Left ventricle myocardium inferior (tissue), 1 donor: Measurements from ENCODE around the gene ARHGEF4. TPM values are rescaled to one million over a fixed set of nuclear protein-coding genes. Genes with fewer than 3 reads are reported as not detected.

Experiments
- DNase-seq: peaks from one replicate; pipeline ENCODE4 v3.0.0-alpha.2; 2020
- H3K27ac ChIP-seq: fragments of 200-600 bp; replicated peaks from 2 replicates; pipeline ENCODE4 v1.8.0; 2021
- H3K27me3 ChIP-seq: fragments of 200-600 bp; 2 replicates; pipeline ENCODE4 v1.8.0; 2021; ENCODE audit warnings: low read depth
- H3K36me3 ChIP-seq: fragments of 200-600 bp; 2 replicates; pipeline ENCODE4 v1.8.0; 2021
- H3K4me1 ChIP-seq: fragments of 200-600 bp; 2 replicates; pipeline ENCODE4 v1.8.0; 2021
- H3K4me3 ChIP-seq: fragments of 200-600 bp; 2 replicates; pipeline ENCODE4 v1.8.0; 2021; ENCODE audit warnings: mild to moderate bottlenecking, moderate library complexity
- H3K9me3 ChIP-seq: fragments of 200-600 bp; replicated peaks from 2 replicates; pipeline ENCODE4 v1.8.0; 2021
- CTCF ChIP-seq: fragments of 200-600 bp; IDR thresholded peaks from 2 replicates; pipeline ENCODE4 v1.8.0; 2021; ENCODE audit warnings: antibody characterized with exemption, mild to moderate bottlenecking, borderline replicate concordance
- intact Hi-C: fragments of 100-400 bp; cut with micrococcal nuclease; formaldehyde crosslinking; loops from one replicate; pipeline ENCODE4 v1.11.0; 2022
- total RNA-seq: library from RNA; stranded (reverse); fragmentation: NEBNext Ultra II Directional; extraction: Animal tissue kit (Norgen Biotek cat#: 25700); gene quantifications from one replicate; pipeline ENCODE4 v1.2.1, GENCODE V29; 2021
- donor health status: DM: no; HTN: yes; CAD: no; lungs with severe emphysema.

The ARHGEF4 gene
- total RNA-seq, 1 donor from 2014 or later, result 5.3 TPM

- peaks cover 13% of the 10 kb centered on the region for H3K4me1 ChIP-seq
- H3K4me3 ChIP-seq, result peak overlapping the region; percentile 25
- H3K9me3 ChIP-seq, result no peaks in the 10 kb centered on the region
- H3K27me3 ChIP-seq, result peaks cover 31% of the 10 kb centered on the region
- no peak for TF ChIP-seq CTCF
- intact Hi-C loops, result no loop called here
- DNase-seq, result no peak
- H3K36me3 ChIP-seq, result no peaks in the 10 kb centered on the region
- peak overlapping the region; percentile 81 for H3K27ac ChIP-seq
These were observed 17.0 kb upstream of the ARHGEF4 start for GRCh38 chr2:130819608-130820278.

GRCh38 chr2:130820279-130820861, 16.3 kb upstream of the ARHGEF4 start:
- Histone ChIP-seq H3K36me3 (no peaks in the 10 kb centered on the region), H3K27ac (peak overlapping the region; percentile 81), H3K4me1 (peaks cover 13% of the 10 kb centered on the region), H3K27me3 (peaks cover 24% of the 10 kb centered on the region), H3K9me3 (no peaks in the 10 kb centered on the region), H3K4me3 (peak overlapping the region; percentile 25)
- peak; percentile 30 for DNase-seq
- intact Hi-C loops, result no loop called here
- TF ChIP-seq CTCF, result no peak

DNA sequence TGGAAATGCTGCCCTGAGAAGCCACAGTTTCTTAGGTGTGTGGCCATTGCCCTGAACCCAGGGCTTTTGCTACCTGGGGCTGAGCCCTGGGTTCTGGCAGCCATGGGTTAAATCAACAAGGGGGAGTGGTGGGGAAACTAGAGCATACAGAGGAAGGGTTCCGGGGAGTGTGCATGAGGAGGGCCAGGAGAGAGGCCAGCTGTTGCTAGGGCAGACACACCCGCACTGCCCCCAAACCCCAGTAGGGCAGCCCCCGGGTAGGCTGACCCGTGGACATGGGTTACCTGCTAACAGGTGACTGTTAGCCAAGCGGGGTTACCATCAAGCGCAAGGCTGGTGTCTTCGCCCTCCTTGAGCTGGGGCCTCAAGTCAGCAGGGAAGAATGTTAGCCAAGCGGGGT, 14.8 kb upstream of the ARHGEF4 start:
- no peak overlapping the region for H3K27ac ChIP-seq
- no peaks in the 10 kb centered on the region for H3K36me3 ChIP-seq
- H3K4me3 ChIP-seq, result no peak overlapping the region
- no peak for TF ChIP-seq CTCF
- DNase-seq, result no peak
- peaks cover 13% of the 10 kb centered on the region for H3K4me1 ChIP-seq
- H3K27me3 ChIP-seq, result peaks cover 18% of the 10 kb centered on the region
- H3K9me3 ChIP-seq, result no peaks in the 10 kb centered on the region
- intact Hi-C loops, result no loop called here

GRCh38 chr2:130822766-130823165, 13.9 kb upstream of the ARHGEF4 start:
- intact Hi-C loops, result no loop called here
- Histone ChIP-seq H3K27me3 (peaks cover 18% of the 10 kb centered on the region), H3K4me1 (peaks cover 13% of the 10 kb centered on the region), H3K9me3 (no peaks in the 10 kb centered on the region), H3K36me3 (no peaks in the 10 kb centered on the region), H3K27ac (no peak overlapping the region), H3K4me3 (no peak overlapping the region)
- TF ChIP-seq CTCF, result no peak
- no peak for DNase-seq

DNA sequence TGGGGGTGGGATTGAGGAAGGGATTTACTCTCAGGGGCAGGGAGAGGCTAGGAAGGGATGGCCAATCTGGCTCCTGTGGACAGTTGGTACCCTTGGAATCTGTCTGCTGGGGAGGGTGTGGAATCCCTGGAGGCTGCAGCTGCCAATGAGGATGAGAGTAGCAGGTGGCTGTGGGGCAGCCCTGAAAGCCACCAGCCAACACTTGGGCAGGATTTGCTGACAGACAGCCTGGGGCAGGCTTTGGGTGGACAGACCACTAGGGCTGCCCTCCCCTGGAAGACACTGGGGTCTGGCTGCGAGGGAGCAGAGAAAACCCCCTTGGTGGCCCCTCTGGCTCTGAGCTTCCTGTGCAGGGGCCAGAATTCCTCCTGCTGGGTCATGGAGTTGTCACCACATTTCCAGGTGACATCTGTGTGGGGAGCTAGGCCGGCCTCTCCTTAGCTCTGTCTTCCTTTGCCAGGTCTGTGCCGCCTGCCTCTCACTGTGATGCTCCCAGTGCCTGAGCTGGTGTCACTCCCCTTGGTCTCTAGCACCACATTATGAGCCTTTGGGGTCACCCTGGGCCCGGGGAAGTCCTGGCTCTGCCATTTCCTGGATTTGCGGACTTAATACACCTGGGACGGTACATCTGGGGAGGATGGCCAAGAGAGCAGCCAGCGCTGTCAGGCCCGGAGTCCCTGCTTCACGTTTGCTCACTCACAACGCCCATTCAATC, 13.4 kb upstream of the ARHGEF4 start:
- peaks cover 18% of the 10 kb centered on the region for H3K27me3 ChIP-seq
- intact Hi-C loops, result no loop called here
- DNase-seq, result no peak
- no peaks in the 10 kb centered on the region for H3K9me3 ChIP-seq
- no peaks in the 10 kb centered on the region for H3K36me3 ChIP-seq
- H3K4me3 ChIP-seq, result no peak overlapping the region
- peaks cover 13% of the 10 kb centered on the region for H3K4me1 ChIP-seq
- TF ChIP-seq CTCF, result no peak
- H3K27ac ChIP-seq, result no peak overlapping the region
